Activated CD4-positive, alpha-beta T cell treated with anti-CD3 and anti-CD28 coated beads, Interleukin-2, amount 10 ng/mL, durations not matched to agents 7 days and 5 days (primary cell): Measurements from ENCODE around the gene PDE10A. TPM values are rescaled to one million over a fixed set of nuclear protein-coding genes. Genes with fewer than 3 reads are reported as not detected.
"Not testable (repeated sequence)": the region's sequence is repeated elsewhere in the genome, so short reads cannot be mapped to it uniquely, and the experiment has no call there.

Source experiments
- CTCF ChIA-PET: fragments of 350-600 bp; sonication (Branson Sonifier 250); formaldehyde crosslinking; loops from one replicate; lab custom pipeline; 2021; ENCODE audit warnings: antibody characterized with exemption; lab: Charles Lee
- POLR2A ChIA-PET: fragments of 350-600 bp; sonication (Branson Sonifier 250); formaldehyde crosslinking; loops from one replicate; lab custom pipeline; 2021; ENCODE audit warnings: antibody characterized with exemption; lab: Charles Lee
- DNase-seq: peaks from one replicate; pipeline ENCODE4 v3.0.0-alpha.2; 2020
- H3K27ac Mint-ChIP-seq: one replicate; pipeline ENCODE4 v1.8.0; 2021; ENCODE audit warnings: mild to moderate bottlenecking, moderate library complexity, mixed read lengths
- H3K27me3 Mint-ChIP-seq: one replicate; pipeline ENCODE4 v1.8.0; 2021; ENCODE audit warnings: mixed read lengths
- H3K36me3 Mint-ChIP-seq: one replicate; pipeline ENCODE4 v1.8.0; 2021; ENCODE audit warnings: low read depth, mixed read lengths
- H3K4me1 Mint-ChIP-seq: one replicate; pipeline ENCODE4 v1.8.0; 2021; ENCODE audit warnings: mixed read lengths
- H3K4me3 Mint-ChIP-seq: one replicate; pipeline ENCODE4 v1.8.0; 2021; ENCODE audit warnings: mild to moderate bottlenecking, moderate library complexity, mixed read lengths
- H3K9me3 Mint-ChIP-seq: one replicate; pipeline ENCODE4 v1.8.0; 2021; ENCODE audit warnings: mixed read lengths
- total RNA-seq, 2 experiments: library from RNA; stranded (reverse); gene quantifications; one replicate each; pipeline ENCODE4 v1.2.3, GENCODE V29; 2021

Gene PDE10A
- total RNA-seq, 2 experiments from 2014 or later = not detected

- no peaks in the 10 kb centered on the region for H3K36me3 Mint-ChIP-seq
- POLR2A ChIA-PET = no interaction called here
- no peak overlapping the region for H3K4me3 Mint-ChIP-seq
- no peak overlapping the region for H3K27ac Mint-ChIP-seq
- CTCF ChIA-PET = no interaction called here
- H3K27me3 Mint-ChIP-seq = no peaks in the 10 kb centered on the region
- peaks cover 1% of the 10 kb centered on the region for H3K9me3 Mint-ChIP-seq
- DNase-seq = no peak
- H3K4me1 Mint-ChIP-seq = no peaks in the 10 kb centered on the region
Measured at GRCh38 chr6:165469483-165469882, 193.6 kb downstream of the PDE10A start.

GRCh38 chr6:165468340-165469235 lies 194.5 kb downstream of the PDE10A start:
- no peak overlapping the region for H3K4me3 Mint-ChIP-seq
- no peaks in the 10 kb centered on the region for H3K27me3 Mint-ChIP-seq
- no peak overlapping the region for H3K27ac Mint-ChIP-seq
- no peak for DNase-seq
- CTCF ChIA-PET = no interaction called here
- H3K36me3 Mint-ChIP-seq = no peaks in the 10 kb centered on the region
- peaks cover 5% of the 10 kb centered on the region for H3K9me3 Mint-ChIP-seq
- H3K4me1 Mint-ChIP-seq = no peaks in the 10 kb centered on the region
- POLR2A ChIA-PET = no interaction called here

GRCh38 chr6:165463499-165463898 lies 199.5 kb downstream of the PDE10A start:
- H3K4me1 Mint-ChIP-seq, POLR2A ChIA-PET, H3K27ac Mint-ChIP-seq: not testable (repeated sequence)

DNA sequence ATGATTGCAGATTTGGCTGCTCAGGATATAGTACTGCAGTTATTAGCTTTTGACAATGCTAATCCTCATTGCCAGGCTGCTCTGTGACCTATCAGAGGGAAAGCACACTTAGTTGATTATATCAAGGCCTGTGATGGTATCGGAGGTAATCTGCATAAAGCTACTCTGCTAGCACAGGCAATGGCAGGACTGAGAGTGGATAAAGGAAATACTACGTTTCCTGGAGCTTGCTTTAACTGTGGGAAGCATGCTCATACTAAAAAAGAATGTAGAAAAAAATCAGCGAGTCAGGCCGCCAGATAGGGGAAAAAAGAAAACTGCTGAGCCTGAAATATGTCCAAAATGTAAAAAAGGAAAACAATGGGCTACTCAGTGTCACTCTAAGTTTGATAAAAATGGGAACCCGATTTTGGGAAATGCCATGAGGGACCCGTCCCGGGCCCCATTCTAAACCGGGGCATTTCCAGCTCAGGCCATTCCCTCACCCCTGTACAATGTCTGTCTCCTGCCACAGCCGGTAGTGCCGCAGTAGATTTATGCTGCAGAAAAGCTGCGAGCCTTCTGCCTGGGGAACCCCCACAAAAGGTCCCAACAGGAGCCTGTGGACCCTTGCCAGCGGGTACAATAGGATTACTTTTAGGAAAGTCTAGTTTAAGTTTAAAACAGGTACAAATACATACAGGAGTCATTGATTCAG lies 203.3 kb downstream of the PDE10A start:
- H3K4me1 Mint-ChIP-seq, H3K9me3 Mint-ChIP-seq, H3K4me3 Mint-ChIP-seq, POLR2A ChIA-PET, H3K27me3 Mint-ChIP-seq, H3K36me3 Mint-ChIP-seq, H3K27ac Mint-ChIP-seq, CTCF ChIA-PET, DNase-seq: not testable (repeated sequence)

More at GRCh38 chr6:165463499-165463898, 199.5 kb downstream of the PDE10A start:
- H3K36me3 Mint-ChIP-seq, H3K4me3 Mint-ChIP-seq, H3K9me3 Mint-ChIP-seq, H3K27me3 Mint-ChIP-seq, DNase-seq: not testable (repeated sequence)
- CTCF ChIA-PET = interaction anchor here (0.8 kb wide), 1 partner anchor 15 kb away, joined by 3 read pairs; no protein-coding TSS in a partner anchor

DNA sequence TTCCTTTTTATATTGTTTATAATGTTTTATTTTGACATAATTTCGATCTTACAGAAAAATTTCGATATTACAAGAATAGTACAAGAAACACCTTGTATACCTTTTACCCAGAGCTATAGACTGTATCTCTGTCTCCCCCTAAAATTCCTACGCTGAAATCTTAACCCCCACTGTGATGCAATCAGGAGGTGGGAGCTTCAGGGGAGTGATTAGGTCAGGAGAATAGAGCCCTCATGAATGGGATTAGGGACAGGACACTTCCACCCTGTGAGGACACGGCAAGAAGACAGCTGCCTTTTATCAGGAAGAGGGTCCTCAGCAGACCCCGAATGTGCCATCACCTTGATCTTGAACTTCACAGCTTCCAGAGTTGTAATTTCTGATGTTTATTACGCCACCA lies 204.9 kb downstream of the PDE10A start:
- no peaks in the 10 kb centered on the region for H3K9me3 Mint-ChIP-seq
- no peak for DNase-seq
- no peaks in the 10 kb centered on the region for H3K27me3 Mint-ChIP-seq
- no peaks in the 10 kb centered on the region for H3K4me1 Mint-ChIP-seq
- ChIA-PET POLR2A (no interaction called here), CTCF (no interaction called here)
- H3K4me3 Mint-ChIP-seq = no peak overlapping the region
- H3K27ac Mint-ChIP-seq = no peak overlapping the region
- no peaks in the 10 kb centered on the region for H3K36me3 Mint-ChIP-seq

GRCh38 chr6:165456286-165456685 lies 206.8 kb downstream of the PDE10A start:
- no peaks in the 10 kb centered on the region for H3K36me3 Mint-ChIP-seq
- H3K27me3 Mint-ChIP-seq = no peaks in the 10 kb centered on the region
- POLR2A ChIA-PET = no interaction called here
- CTCF ChIA-PET = no interaction called here
- H3K9me3 Mint-ChIP-seq = no peaks in the 10 kb centered on the region
- no peak for DNase-seq
- no peak overlapping the region for H3K4me3 Mint-ChIP-seq
- no peaks in the 10 kb centered on the region for H3K4me1 Mint-ChIP-seq
- no peak overlapping the region for H3K27ac Mint-ChIP-seq

- CTCF ChIA-PET = no interaction called here
- Mint-ChIP-seq H3K4me1 (no peaks in the 10 kb centered on the region), H3K4me3 (no peak overlapping the region), H3K27ac (no peak overlapping the region), H3K27me3 (no peaks in the 10 kb centered on the region), H3K9me3 (no peaks in the 10 kb centered on the region), H3K36me3 (no peaks in the 10 kb centered on the region)
- POLR2A ChIA-PET = no interaction called here
- no peak for DNase-seq
Measured at GRCh38 chr6:165455488-165455887, 207.6 kb downstream of the PDE10A start.

DNA sequence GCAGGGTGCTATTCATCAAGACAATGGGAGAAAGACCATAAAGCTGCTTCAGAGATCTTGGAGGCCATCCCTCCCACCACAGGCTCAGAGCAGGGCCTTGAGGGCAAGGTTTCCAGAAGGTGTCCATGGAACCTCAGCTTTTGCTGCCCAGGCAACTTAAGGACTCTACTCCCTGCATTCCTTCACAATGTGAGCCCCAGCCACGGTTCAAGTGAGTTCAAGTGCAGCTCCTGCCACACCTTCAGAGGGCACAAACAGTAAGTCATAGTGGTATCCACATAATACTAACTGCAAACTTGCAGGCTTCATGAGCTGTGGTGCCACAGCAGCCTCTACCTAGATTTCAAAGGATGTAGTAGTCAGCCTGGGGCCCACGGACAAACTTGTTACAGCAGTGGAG lies 209.6 kb downstream of the PDE10A start:
- Mint-ChIP-seq H3K9me3 (no peaks in the 10 kb centered on the region), H3K36me3 (no peaks in the 10 kb centered on the region), H3K27me3 (no peaks in the 10 kb centered on the region), H3K27ac (no peak overlapping the region), H3K4me3 (no peak overlapping the region), H3K4me1 (no peaks in the 10 kb centered on the region)
- ChIA-PET CTCF (no interaction called here), POLR2A (no interaction called here)
- DNase-seq = no peak

DNA sequence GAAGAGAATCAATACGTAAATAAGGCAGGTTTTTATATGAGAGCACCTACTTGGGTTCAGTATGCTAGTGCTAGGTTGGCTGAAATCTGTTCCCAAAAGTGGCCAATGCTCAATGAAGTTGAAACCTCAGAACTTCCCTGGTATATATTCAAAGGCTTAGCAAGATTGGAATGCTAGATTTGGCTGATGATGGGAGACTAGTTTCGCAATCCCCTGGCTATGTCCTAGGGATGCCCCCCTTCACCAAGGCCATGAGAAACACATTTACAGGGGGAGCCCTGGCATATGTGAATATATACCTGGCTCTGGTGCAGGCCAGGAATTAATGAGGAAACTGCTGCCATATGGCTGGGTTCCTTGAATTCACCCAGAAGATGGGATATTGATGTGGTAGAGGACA lies 211.2 kb downstream of the PDE10A start:
- H3K4me1 Mint-ChIP-seq = no peaks in the 10 kb centered on the region
- no peak overlapping the region for H3K4me3 Mint-ChIP-seq
- H3K27me3 Mint-ChIP-seq = no peaks in the 10 kb centered on the region
- no peaks in the 10 kb centered on the region for H3K9me3 Mint-ChIP-seq
- no peak overlapping the region for H3K27ac Mint-ChIP-seq
- no peak for DNase-seq
- H3K36me3 Mint-ChIP-seq = no peaks in the 10 kb centered on the region
- CTCF ChIA-PET = no interaction called here
- POLR2A ChIA-PET = no interaction called here

DNA sequence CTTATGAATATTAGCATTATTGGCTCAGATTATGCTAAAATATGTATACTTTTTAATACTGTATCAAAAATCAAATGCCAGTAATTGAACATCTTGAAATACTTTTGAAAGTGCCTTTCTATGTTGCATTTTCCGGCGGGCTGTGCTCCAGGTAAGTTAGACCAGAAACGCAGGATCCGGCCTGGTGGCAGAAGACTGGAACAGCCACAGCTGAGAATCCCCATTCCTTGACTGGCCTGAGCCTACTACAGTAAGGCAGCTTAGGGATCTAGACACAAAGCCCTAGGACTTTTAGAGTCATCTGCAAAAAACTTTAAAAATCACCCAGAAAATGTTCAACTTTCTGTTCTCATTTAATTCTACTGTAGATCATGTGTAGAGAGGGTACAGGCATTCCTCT lies 214.8 kb downstream of the PDE10A start:
- Mint-ChIP-seq H3K9me3 (no peaks in the 10 kb centered on the region), H3K4me1 (no peaks in the 10 kb centered on the region), H3K27me3 (no peaks in the 10 kb centered on the region), H3K27ac (no peak overlapping the region), H3K36me3 (no peaks in the 10 kb centered on the region), H3K4me3 (no peak overlapping the region)
- CTCF ChIA-PET = no interaction called here
- POLR2A ChIA-PET = no interaction called here
- DNase-seq = no peak

GRCh38 chr6:165447141-165447540 lies 215.9 kb downstream of the PDE10A start:
- no peak for DNase-seq
- CTCF ChIA-PET = no interaction called here
- no peaks in the 10 kb centered on the region for H3K27me3 Mint-ChIP-seq
- no peaks in the 10 kb centered on the region for H3K36me3 Mint-ChIP-seq
- POLR2A ChIA-PET = no interaction called here
- no peaks in the 10 kb centered on the region for H3K9me3 Mint-ChIP-seq
- H3K27ac Mint-ChIP-seq = no peak overlapping the region
- H3K4me3 Mint-ChIP-seq = no peak overlapping the region
- H3K4me1 Mint-ChIP-seq = no peaks in the 10 kb centered on the region

DNA sequence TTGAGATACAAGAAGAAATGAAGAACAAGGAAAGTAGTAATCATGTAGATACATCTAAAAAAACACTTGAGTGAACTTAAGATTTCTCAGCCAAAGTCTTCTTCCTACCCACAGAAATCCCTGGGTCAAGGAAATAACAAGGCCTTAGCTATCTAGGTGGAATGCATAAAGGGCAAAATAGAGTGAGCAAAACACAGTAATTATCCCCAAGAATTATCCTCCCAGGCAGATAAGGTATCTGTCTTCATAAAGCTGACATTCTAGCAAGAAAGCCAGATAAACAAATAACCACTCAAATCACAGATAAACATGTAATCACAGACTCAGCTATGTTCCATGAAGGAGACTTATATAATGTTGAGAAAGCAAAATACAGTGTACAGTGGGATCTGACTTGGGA lies 216.7 kb downstream of the PDE10A start:
- Mint-ChIP-seq H3K4me1 (no peaks in the 10 kb centered on the region), H3K9me3 (no peaks in the 10 kb centered on the region), H3K27ac (no peak overlapping the region), H3K4me3 (no peak overlapping the region), H3K36me3 (no peaks in the 10 kb centered on the region), H3K27me3 (no peaks in the 10 kb centered on the region)
- no peak for DNase-seq
- ChIA-PET CTCF (no interaction called here), POLR2A (no interaction called here)

GRCh38 chr6:165443462-165443861 lies 219.6 kb downstream of the PDE10A start:
- no peak overlapping the region for H3K27ac Mint-ChIP-seq
- POLR2A ChIA-PET = no interaction called here
- H3K4me3 Mint-ChIP-seq = no peak overlapping the region
- DNase-seq = no peak
- peaks cover 1% of the 10 kb centered on the region for H3K27me3 Mint-ChIP-seq
- no peaks in the 10 kb centered on the region for H3K9me3 Mint-ChIP-seq
- CTCF ChIA-PET = no interaction called here
- H3K4me1 Mint-ChIP-seq = no peaks in the 10 kb centered on the region
- no peaks in the 10 kb centered on the region for H3K36me3 Mint-ChIP-seq
